KMS-11 (cell line): Measurements from ENCODE around the gene WAC.

Experiments
- H2AFZ ChIP-seq: fragments of 200-600 bp; sonication (generic); 2 replicates; pipeline ENCODE4 v1.6.1; 2016; ENCODE audit warnings: antibody characterized with exemption, mixed run types, low read depth
- H3K27ac ChIP-seq: fragments of 200-600 bp; sonication (generic); 2 replicates; pipeline ENCODE4 v1.6.1; 2016; ENCODE audit warnings: mild to moderate bottlenecking, mixed run types
- H3K27me3 ChIP-seq: fragments of 200-600 bp; sonication (generic); 2 replicates; pipeline ENCODE4 v1.6.1; 2017; ENCODE audit warnings: mild to moderate bottlenecking, low read depth, mixed run types, moderate library complexity; ENCODE audit not compliant: insufficient read depth
- H3K36me3 ChIP-seq: fragments of 200-600 bp; sonication (generic); 2 replicates; pipeline ENCODE4 v1.6.1; 2017; ENCODE audit warnings: mild to moderate bottlenecking, mixed run types; ENCODE audit not compliant: insufficient read depth
- H3K4me1 ChIP-seq: fragments of 200-600 bp; sonication (generic); 2 replicates; pipeline ENCODE4 v1.6.1; 2016; ENCODE audit warnings: mild to moderate bottlenecking, low read depth, mixed run types; ENCODE audit not compliant: poor library complexity, severe bottlenecking
- H3K4me2 ChIP-seq: fragments of 200-600 bp; sonication (generic); 2 replicates; pipeline ENCODE4 v1.7.0; 2016; ENCODE audit warnings: mild to moderate bottlenecking, mixed run types
- H3K4me3 ChIP-seq: fragments of 200-600 bp; sonication (generic); IDR thresholded peaks from 2 replicates; pipeline ENCODE4 v1.6.1; 2017; ENCODE audit warnings: low read depth, low read length, mixed read lengths; ENCODE audit not compliant: insufficient read depth
- H3K79me2 ChIP-seq: fragments of 200-600 bp; sonication (generic); 2 replicates; pipeline ENCODE4 v1.6.1; 2016; ENCODE audit warnings: low read depth, mixed run types; ENCODE audit not compliant: insufficient read depth
- H3K9ac ChIP-seq: fragments of 200-600 bp; sonication (generic); 2 replicates; pipeline ENCODE4 v1.6.1; 2016; ENCODE audit warnings: mild to moderate bottlenecking, mixed run types
- H4K20me1 ChIP-seq: fragments of 200-600 bp; sonication (generic); 2 replicates; pipeline ENCODE4 v1.6.1; 2016; ENCODE audit warnings: mild to moderate bottlenecking, mixed run types; ENCODE audit not compliant: insufficient read depth
- CTCF ChIP-seq: fragments of 200-600 bp; sonication (generic); conservative IDR thresholded peaks from 2 replicates; pipeline ENCODE4 v1.6.1; 2017; ENCODE audit warnings: low read depth, mild to moderate bottlenecking, antibody characterized with exemption, low read length, moderate library complexity, mixed read lengths

WAC gene

DNA sequence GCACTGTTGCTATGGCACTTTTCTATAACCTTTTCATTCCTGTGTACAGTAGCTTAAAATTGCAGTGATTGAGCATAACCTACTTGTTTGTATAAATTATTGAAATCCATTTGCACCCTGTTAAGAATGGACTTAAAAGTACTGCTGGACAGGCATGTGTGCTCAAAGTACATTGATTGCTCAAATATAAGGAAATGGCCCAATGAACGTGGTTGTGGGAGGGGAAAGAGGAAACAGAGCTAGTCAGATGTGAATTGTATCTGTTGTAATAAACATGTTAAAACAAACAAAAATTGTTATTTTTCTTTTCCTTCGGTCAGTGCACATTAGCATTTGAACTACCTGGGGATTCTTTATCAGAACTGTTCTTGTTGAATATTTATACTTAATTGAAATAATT, 87.3 kb downstream of the WAC start:
- H3K27ac ChIP-seq = no peak overlapping the region
- H3K27me3 ChIP-seq = no peaks in the 10 kb centered on the region
- no peaks in the 10 kb centered on the region for H3K79me2 ChIP-seq
- no peak for TF ChIP-seq CTCF
- H3K4me2 ChIP-seq = no peak overlapping the region
- H3K9ac ChIP-seq = no peak overlapping the region
- no peak overlapping the region for H3K4me3 ChIP-seq
- peaks cover 3% of the 10 kb centered on the region for H4K20me1 ChIP-seq
- peaks cover 30% of the 10 kb centered on the region for H3K4me1 ChIP-seq
- H2AFZ ChIP-seq = no peak overlapping the region
- H3K36me3 ChIP-seq = peaks cover 20% of the 10 kb centered on the region; the same call in 1 of the 2 replicates

GRCh38 chr10:28623483-28623882, 90.6 kb downstream of the WAC start:
- Histone ChIP-seq H3K4me3 (no peak overlapping the region), H4K20me1 (no peaks in the 10 kb centered on the region; the same call in none of the 2 replicates), H3K4me2 (no peak overlapping the region), H3K36me3 (peaks cover under 1% of the 10 kb centered on the region; the same call in 1 of the 2 replicates), H3K4me1 (peaks cover 13% of the 10 kb centered on the region), H3K79me2 (no peaks in the 10 kb centered on the region), H3K9ac (no peak overlapping the region), H3K27me3 (no peaks in the 10 kb centered on the region), H3K27ac (no peak overlapping the region), H2AFZ (no peak overlapping the region)
- TF ChIP-seq CTCF = no peak

GRCh38 chr10:28624351-28624750, 91.4 kb downstream of the WAC start:
- Histone ChIP-seq H3K36me3 (no peaks in the 10 kb centered on the region; the same call in 1 of the 2 replicates), H3K27me3 (no peaks in the 10 kb centered on the region), H3K4me2 (no peak overlapping the region), H2AFZ (no peak overlapping the region), H3K27ac (no peak overlapping the region), H3K9ac (no peak overlapping the region), H3K79me2 (no peaks in the 10 kb centered on the region), H4K20me1 (no peaks in the 10 kb centered on the region; the same call in none of the 2 replicates), H3K4me1 (peaks cover 13% of the 10 kb centered on the region), H3K4me3 (no peak overlapping the region)
- no peak for TF ChIP-seq CTCF

- Histone ChIP-seq H3K27ac (no peak overlapping the region), H2AFZ (no peak overlapping the region)
- no peak for TF ChIP-seq CTCF
Observed at GRCh38 chr10:28627102-28627501, 94.2 kb downstream of the WAC start.

More at GRCh38 chr10:28627102-28627501, 94.2 kb downstream of the WAC start:
- Histone ChIP-seq H3K36me3 (no peaks in the 10 kb centered on the region), H4K20me1 (no peaks in the 10 kb centered on the region; the same call in 1 of the 2 replicates), H3K79me2 (no peaks in the 10 kb centered on the region), H3K9ac (no peak overlapping the region), H3K4me2 (no peak overlapping the region), H3K4me3 (no peak overlapping the region), H3K4me1 (peaks cover 13% of the 10 kb centered on the region), H3K27me3 (no peaks in the 10 kb centered on the region)
